DOHH2 (cell line): Measurements from ENCODE around the gene RIPOR3.

Experiments
- H3F3A ChIP-seq: fragments of 200-600 bp; sonication (generic), shearing (Covaris generic); 2 replicates; pipeline ENCODE4 v1.6.0; 2016; ENCODE audit warnings: antibody characterized with exemption, mild to moderate bottlenecking; ENCODE audit not compliant: control insufficient read depth, insufficient read depth
- H3K27ac ChIP-seq: fragments of 200-600 bp; sonication (generic); 2 replicates; pipeline ENCODE4 v1.5.1; 2014; ENCODE audit warnings: low read depth, mild to moderate bottlenecking, low read length, moderate library complexity
- H3K27me3 ChIP-seq: fragments of 200-600 bp; sonication (generic); 2 replicates; pipeline ENCODE4 v1.6.1; 2014; ENCODE audit warnings: mild to moderate bottlenecking, low read length, mixed read lengths; ENCODE audit not compliant: control insufficient read depth
- H3K36me3 ChIP-seq: fragments of 200-600 bp; sonication (generic); 2 replicates; pipeline ENCODE4 v1.6.1; 2014; ENCODE audit warnings: mild to moderate bottlenecking, low read length, moderate library complexity, mixed read lengths; ENCODE audit not compliant: control insufficient read depth
- H3K4me1 ChIP-seq: fragments of 200-600 bp; sonication (generic); 2 replicates; pipeline ENCODE4 v1.6.1; 2014; ENCODE audit warnings: mild to moderate bottlenecking, low read length, mixed read lengths; ENCODE audit not compliant: control insufficient read depth
- H3K4me2 ChIP-seq: fragments of 200-600 bp; sonication (generic); 2 replicates; pipeline ENCODE4 v1.6.0; 2014; ENCODE audit warnings: mild to moderate bottlenecking, low read length, moderate library complexity
- H3K4me3 ChIP-seq: fragments of 200-600 bp; sonication (generic); 2 replicates; pipeline ENCODE4 v1.5.1; 2014; ENCODE audit warnings: mild to moderate bottlenecking, low read length, mixed read lengths
- H3K79me2 ChIP-seq: fragments of 200-600 bp; sonication (generic); 2 replicates; pipeline ENCODE4 v1.6.1; 2014; ENCODE audit warnings: mild to moderate bottlenecking, low read length, mixed read lengths; ENCODE audit not compliant: control insufficient read depth
- H3K9me2 ChIP-seq: fragments of 200-600 bp; sonication (generic); replicated peaks from 2 replicates; pipeline ENCODE4 v1.6.1; 2014; ENCODE audit warnings: mild to moderate bottlenecking, low read length, mixed read lengths; ENCODE audit not compliant: control insufficient read depth
- H3K9me3 ChIP-seq: fragments of 200-600 bp; sonication (generic); 2 replicates; pipeline ENCODE4 v1.6.1; 2014; ENCODE audit warnings: antibody characterized with exemption, low read length, mixed read lengths; ENCODE audit not compliant: control insufficient read depth, insufficient read depth
- H4K20me1 ChIP-seq: fragments of 200-600 bp; sonication (generic); 2 replicates; pipeline ENCODE4 v1.6.0; 2014; ENCODE audit warnings: low read depth, mild to moderate bottlenecking, antibody characterized with exemption, low read length, moderate library complexity; ENCODE audit not compliant: control insufficient read depth, insufficient read depth
- EZH2phosphoT487 ChIP-seq: fragments of 200-600 bp; sonication (generic); IDR thresholded peaks from 2 replicates; pipeline ENCODE4 v1.6.1; 2017; ENCODE audit warnings: borderline replicate concordance, mild to moderate bottlenecking, antibody characterized with exemption, low read length, moderate library complexity, mixed read lengths
- TF ChIP-seq, protein P1 (sequence below): fragments of 200-600 bp; sonication (generic); IDR thresholded peaks from one replicate; pipeline ENCODE4 v1.5.1; 2014; ENCODE audit warnings: antibody characterized with exemption, mild to moderate bottlenecking, low read depth, low read length; ENCODE audit not compliant: poor library complexity, severe bottlenecking

RIPOR3 gene

GRCh38 chr20:50557549-50558134 is 133.7 kb downstream of the RIPOR3 start:
- Histone ChIP-seq H3K4me2 (no peak overlapping the region), H3K36me3 (peaks cover 14% of the 10 kb centered on the region), H3K27me3 (no peaks in the 10 kb centered on the region), H3K4me1 (no peaks in the 10 kb centered on the region), H4K20me1 (peaks cover 4% of the 10 kb centered on the region; the same call in 1 of the 2 replicates), H3F3A (no peaks in the 10 kb centered on the region), H3K79me2 (peaks cover 9% of the 10 kb centered on the region), H3K9me3 (no peaks in the 10 kb centered on the region), H3K4me3 (no peak overlapping the region), H3K27ac (no peak overlapping the region), H3K9me2 (no peaks in the 10 kb centered on the region)
- TF ChIP-seq, protein P1, sequence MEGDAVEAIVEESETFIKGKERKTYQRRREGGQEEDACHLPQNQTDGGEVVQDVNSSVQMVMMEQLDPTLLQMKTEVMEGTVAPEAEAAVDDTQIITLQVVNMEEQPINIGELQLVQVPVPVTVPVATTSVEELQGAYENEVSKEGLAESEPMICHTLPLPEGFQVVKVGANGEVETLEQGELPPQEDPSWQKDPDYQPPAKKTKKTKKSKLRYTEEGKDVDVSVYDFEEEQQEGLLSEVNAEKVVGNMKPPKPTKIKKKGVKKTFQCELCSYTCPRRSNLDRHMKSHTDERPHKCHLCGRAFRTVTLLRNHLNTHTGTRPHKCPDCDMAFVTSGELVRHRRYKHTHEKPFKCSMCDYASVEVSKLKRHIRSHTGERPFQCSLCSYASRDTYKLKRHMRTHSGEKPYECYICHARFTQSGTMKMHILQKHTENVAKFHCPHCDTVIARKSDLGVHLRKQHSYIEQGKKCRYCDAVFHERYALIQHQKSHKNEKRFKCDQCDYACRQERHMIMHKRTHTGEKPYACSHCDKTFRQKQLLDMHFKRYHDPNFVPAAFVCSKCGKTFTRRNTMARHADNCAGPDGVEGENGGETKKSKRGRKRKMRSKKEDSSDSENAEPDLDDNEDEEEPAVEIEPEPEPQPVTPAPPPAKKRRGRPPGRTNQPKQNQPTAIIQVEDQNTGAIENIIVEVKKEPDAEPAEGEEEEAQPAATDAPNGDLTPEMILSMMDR: no peak
- no peak for TF ChIP-seq EZH2phosphoT487

DNA sequence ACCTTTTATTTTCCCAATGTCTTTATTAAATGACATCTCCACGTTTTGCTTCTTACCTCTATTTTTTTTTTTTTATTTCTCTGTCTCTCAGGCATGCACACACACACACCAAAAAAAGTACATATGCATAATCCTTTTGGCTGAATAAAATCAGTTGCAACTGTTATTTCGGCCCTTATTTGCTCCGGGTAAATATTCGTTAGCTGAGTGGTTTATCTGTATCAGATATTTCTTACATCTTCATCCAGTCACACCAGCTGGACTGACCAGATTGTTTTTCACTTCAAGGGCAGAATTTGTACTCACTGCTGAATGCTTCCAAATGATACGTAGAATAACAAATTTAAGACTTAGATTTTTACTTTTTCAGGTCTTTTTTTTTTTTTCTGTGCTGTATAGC is 135.7 kb downstream of the RIPOR3 start:
- Histone ChIP-seq H3K27ac (no peak overlapping the region), H3K9me2 (no peaks in the 10 kb centered on the region), H3K36me3 (no peaks in the 10 kb centered on the region), H3K4me1 (no peaks in the 10 kb centered on the region), H3F3A (no peaks in the 10 kb centered on the region), H4K20me1 (no peaks in the 10 kb centered on the region), H3K4me2 (no peak overlapping the region), H3K27me3 (no peaks in the 10 kb centered on the region), H3K4me3 (no peak overlapping the region), H3K9me3 (no peaks in the 10 kb centered on the region), H3K79me2 (peaks cover 13% of the 10 kb centered on the region)
- no peak for TF ChIP-seq EZH2phosphoT487
- TF ChIP-seq, protein P1: no peak

DNA sequence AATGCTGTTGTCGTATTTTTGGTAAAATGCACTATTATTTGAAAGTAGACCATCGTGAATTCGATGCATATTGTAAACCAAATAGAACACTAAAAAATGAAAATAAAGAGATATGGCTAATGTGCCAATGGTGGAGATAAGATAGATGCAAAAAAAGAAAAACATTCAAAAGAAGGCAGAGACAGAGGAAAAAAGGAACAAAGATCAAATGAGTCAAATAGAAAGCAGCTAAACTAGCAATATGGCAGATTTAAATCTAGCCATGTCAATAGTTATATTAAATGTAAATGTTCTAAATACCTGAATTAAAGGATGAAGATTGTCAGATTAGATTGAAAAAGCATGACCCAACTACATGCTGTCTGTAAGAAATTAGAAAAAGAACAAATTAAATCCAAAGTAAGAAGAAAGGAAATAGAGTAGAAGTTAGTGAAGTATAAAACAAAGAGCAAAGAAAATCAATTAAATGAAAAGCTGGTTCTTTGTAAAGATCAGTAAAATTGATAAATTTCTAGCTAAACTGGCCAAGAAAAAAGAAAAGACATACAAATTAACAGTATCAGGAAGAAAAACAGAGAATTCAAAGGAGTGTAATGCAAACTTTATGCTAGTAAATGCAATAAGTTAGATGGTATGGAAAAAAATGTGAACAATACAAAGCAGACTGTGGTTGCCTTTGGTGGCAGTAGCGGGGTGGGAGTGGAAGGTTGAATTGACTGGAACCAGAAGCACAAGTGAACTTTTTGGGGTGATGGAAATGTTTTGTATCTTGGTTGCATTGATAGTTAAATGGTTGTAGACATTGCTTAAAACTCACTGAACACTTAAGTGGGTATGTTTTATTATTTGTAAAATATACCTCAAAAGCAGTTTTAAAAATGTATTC is 136.4 kb downstream of the RIPOR3 start:
- Histone ChIP-seq H3K79me2 (peaks cover 9% of the 10 kb centered on the region; the same call in 1 of the 2 replicates), H3K36me3 (no peaks in the 10 kb centered on the region; the same call in 1 of the 2 replicates), H3K9me2 (no peaks in the 10 kb centered on the region), H3K4me2 (no peak overlapping the region), H3K27me3 (no peaks in the 10 kb centered on the region), H3K9me3 (no peaks in the 10 kb centered on the region), H3F3A (no peaks in the 10 kb centered on the region), H4K20me1 (no peaks in the 10 kb centered on the region), H3K27ac (no peak overlapping the region), H3K4me1 (peaks cover 4% of the 10 kb centered on the region), H3K4me3 (no peak overlapping the region)
- TF ChIP-seq, protein P1: no peak
- TF ChIP-seq EZH2phosphoT487: no peak
